ENCODE results near the gene SDHC. TPM values are rescaled to one million over a fixed set of nuclear protein-coding genes. Genes with fewer than 3 reads are reported as not detected.
"Not testable (repeated sequence)": the region's sequence is repeated elsewhere in the genome, so short reads cannot be mapped to it uniquely, and the experiment has no call there.

Gene SDHC
- total RNA-seq, 4 donors from 2014 or later: 27.9 to 144 (median 48.4) TPM

- Histone ChIP-seq H3K4me3 (no peak overlapping the region), H3K4me1 (no peaks in the 10 kb centered on the region), H3K36me3 (no peaks in the 10 kb centered on the region), H3K27me3 (no peaks in the 10 kb centered on the region), H3K9me3 (no peaks in the 10 kb centered on the region), H3K27ac (no peak overlapping the region)
- 78% methylated on average over 18 of the region's 18 CpGs for WGBS, 2 donors
- no peak for DNase-seq (ENCODE audit: low spot score in 2 of 2)
- no peak for TF ChIP-seq POLR2A (IDR thresholded peaks at IDR 0.05)
- no peak for TF ChIP-seq CTCF (IDR thresholded peaks at IDR 0.05)
- TF ChIP-seq EP300 (IDR thresholded peaks at IDR 0.05): no peak
These were observed 64.9 kb downstream of the SDHC start for GRCh38 chr1:161379071-161379470.

DNA sequence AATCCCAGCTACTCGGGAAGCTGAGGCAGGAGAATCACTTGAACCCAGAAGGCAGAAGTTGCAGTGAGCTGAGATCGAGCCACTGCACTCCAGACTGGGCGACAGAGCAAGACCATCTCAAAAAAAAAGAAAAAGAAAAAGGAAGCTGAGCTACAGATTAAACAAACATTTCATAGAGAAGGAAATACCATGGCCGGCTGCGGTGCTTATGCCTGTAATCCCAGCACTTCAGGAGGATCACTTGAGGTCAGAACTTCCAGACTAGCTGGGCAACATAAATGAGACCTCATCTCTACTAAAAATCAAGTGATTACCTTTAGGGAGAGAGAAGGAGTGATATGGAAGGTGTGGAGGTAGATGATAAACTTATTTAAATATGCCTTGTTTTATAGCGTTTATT lies 67.5 kb downstream of the SDHC start:
- no peak for DNase-seq (ENCODE audit: low spot score in 2 of 2)
- no peak overlapping the region for H3K4me3 ChIP-seq
- no peak for TF ChIP-seq CTCF (IDR thresholded peaks at IDR 0.05)
- no peak for TF ChIP-seq POLR2A (IDR thresholded peaks at IDR 0.05)
- no peak for TF ChIP-seq EP300 (IDR thresholded peaks at IDR 0.05)
- WGBS, 2 donors: 56 to 58% methylated on average over 6 of the region's 6 CpGs
- no peaks in the 10 kb centered on the region for H3K9me3 ChIP-seq
- no peaks in the 10 kb centered on the region for H3K27me3 ChIP-seq
- no peaks in the 10 kb centered on the region for H3K36me3 ChIP-seq
- no peaks in the 10 kb centered on the region for H3K4me1 ChIP-seq
- peak overlapping the region in 1 of 4 donors; percentile 71 for H3K27ac ChIP-seq

DNA sequence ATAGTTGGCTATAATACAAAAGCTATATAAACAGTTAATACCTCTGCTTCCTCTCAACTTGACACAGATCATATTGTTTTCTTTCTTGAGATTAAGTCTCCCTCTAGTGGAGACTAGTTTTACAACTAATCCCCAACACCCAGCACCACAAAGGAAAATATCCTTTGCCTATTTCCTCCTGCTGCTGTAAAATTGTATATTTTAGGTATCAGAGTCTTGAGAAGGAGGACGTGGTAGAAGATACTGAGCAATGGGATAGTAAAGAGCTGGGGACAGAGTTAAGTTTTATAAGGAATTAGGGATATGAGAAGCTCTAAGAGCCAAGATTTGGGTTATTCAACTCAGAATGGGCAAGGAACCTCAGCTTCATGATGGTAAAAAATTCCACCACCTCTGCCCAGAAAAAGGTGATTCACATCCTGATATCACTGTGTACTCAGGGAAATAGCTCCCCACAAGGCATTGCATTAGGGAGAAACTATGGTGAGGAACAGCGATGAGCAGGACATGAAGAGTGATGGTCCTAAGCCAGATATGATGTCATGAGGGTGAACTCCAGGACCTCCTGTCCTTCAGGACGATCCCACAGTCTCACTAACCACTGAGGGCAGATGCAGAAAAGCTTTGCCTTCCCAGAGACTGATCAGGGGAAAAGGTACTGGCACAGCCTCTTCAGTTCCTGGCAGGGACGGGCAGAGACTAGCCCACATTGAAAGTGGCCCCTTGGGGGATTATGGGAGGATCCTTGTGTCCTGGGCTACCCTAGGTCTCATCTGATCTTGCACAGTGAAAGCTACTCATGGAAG lies 68.2 kb downstream of the SDHC start:
- H3K9me3 ChIP-seq: no peaks in the 10 kb centered on the region
- H3K4me1 ChIP-seq: no peaks in the 10 kb centered on the region
- peak overlapping the region in 3 of 4 donors; percentile 34 to 71 (median 68) for H3K27ac ChIP-seq
- WGBS, 2 donors: 24 to 37% methylated on average over 4 of the region's 4 CpGs
- no peak overlapping the region for H3K4me3 ChIP-seq
- no peak for TF ChIP-seq POLR2A (IDR thresholded peaks at IDR 0.05)
- peak; percentile 49 to 76 (median 68) for TF ChIP-seq CTCF (IDR thresholded peaks at IDR 0.05)
- TF ChIP-seq EP300 (IDR thresholded peaks at IDR 0.05): peak in 1 of 2 donors; percentile 51
- peak in 1 of 2 donors; percentile 36 for DNase-seq (ENCODE audit: low spot score in 2 of 2)
- no peaks in the 10 kb centered on the region for H3K36me3 ChIP-seq
- H3K27me3 ChIP-seq: no peaks in the 10 kb centered on the region

GRCh38 chr1:161388639-161389038 lies 74.5 kb downstream of the SDHC start:
- Histone ChIP-seq H3K4me1 (peaks cover 0 to 14% (median 0%) of the 10 kb centered on the region in 4 donors), H3K4me3 (no peak overlapping the region), H3K36me3 (no peaks in the 10 kb centered on the region), H3K9me3 (no peaks in the 10 kb centered on the region), H3K27me3 (no peaks in the 10 kb centered on the region), H3K27ac (peak overlapping the region in 2 of 4 donors; percentile 88 to 94)
- no peak for DNase-seq (ENCODE audit: low spot score in 2 of 2)
- 96 to 99% methylated on average over 3 of the region's 3 CpGs for WGBS, 2 donors
- TF ChIP-seq CTCF (IDR thresholded peaks at IDR 0.05) (no peak), EP300 (IDR thresholded peaks at IDR 0.05) (no peak), POLR2A (IDR thresholded peaks at IDR 0.05) (no peak)

GRCh38 chr1:161389158-161389557 lies 75.0 kb downstream of the SDHC start:
- Histone ChIP-seq H3K4me1 (peaks cover 0 to 14% (median 0%) of the 10 kb centered on the region in 4 donors), H3K27ac (peak overlapping the region; percentile 87 to 94 (median 88)), H3K4me3 (peak overlapping the region; percentile 45 to 86 (median 73))
- H3K27me3 ChIP-seq; H3K9me3 ChIP-seq; DNase-seq (ENCODE audit: low spot score in 2 of 2); H3K36me3 ChIP-seq: not testable (repeated sequence)
- WGBS, 2 donors: 77 to 78% methylated on average over 16 of the region's 16 CpGs

Data from tibial nerve (tissue), 4 donors.